OCI-LY7 (cell line): ENCODE measurements around the gene SLC16A1.

Experiments used
- CTCF ChIP-seq: fragments of 200-600 bp; sonication (generic); conservative IDR thresholded peaks from 2 replicates; pipeline ENCODE4 v1.5.1; 2014; ENCODE audit warnings: mild to moderate bottlenecking, antibody characterized with exemption, low read length, moderate library complexity, mixed read lengths
- EZH2phosphoT487 ChIP-seq: fragments of 200-600 bp; sonication (generic); IDR thresholded peaks from 2 replicates; pipeline ENCODE4 v1.6.1; 2018; ENCODE audit warnings: low read depth, borderline replicate concordance, mild to moderate bottlenecking, mixed run types, antibody characterized with exemption, low read length, moderate library complexity, mixed read lengths

GRCh38 chr1:112955773-112956543 is at the start of gene SLC16A1:
- peak; percentile 35; the same call in 1 of the 2 replicates for TF ChIP-seq CTCF
- no peak for TF ChIP-seq EZH2phosphoT487
